HG03135 (cell line): ENCODE measurements around the gene CARF.
"Not testable (repeated sequence)": the region's sequence is repeated elsewhere in the genome, so short reads cannot be mapped to it uniquely, and the experiment has no call there.

Experiments used
- ATAC-seq: cut with Tn5 transposase; IDR thresholded peaks from one replicate; pipeline ENCODE4 v1.9.1; 2021; ENCODE audit warnings: mild to moderate bottlenecking, moderate library complexity; ENCODE audit not compliant: unreplicated experiment

Gene CARF, protein sequence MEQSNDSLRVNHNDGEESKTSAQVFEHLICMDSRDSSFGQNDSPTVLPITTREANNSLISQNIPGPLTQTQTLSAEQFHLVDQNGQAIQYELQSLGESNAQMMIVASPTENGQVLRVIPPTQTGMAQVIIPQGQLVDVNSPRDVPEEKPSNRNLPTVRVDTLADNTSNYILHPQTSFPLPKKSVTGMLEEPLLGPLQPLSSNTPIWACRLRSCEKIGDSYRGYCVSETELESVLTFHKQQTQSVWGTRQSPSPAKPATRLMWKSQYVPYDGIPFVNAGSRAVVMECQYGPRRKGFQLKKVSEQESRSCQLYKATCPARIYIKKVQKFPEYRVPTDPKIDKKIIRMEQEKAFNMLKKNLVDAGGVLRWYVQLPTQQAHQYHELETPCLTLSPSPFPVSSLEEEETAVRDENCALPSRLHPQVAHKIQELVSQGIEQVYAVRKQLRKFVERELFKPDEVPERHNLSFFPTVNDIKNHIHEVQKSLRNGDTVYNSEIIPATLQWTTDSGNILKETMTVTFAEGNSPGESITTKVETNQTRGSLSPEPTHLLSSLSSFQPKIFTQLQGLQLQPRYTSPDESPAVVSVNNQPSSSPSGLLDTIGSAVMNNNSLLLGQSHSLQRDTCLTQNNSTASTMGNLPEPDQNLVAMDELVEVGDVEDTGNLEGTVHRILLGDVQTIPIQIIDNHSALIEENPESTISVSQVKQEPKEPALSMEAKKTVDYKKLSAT

DNA sequence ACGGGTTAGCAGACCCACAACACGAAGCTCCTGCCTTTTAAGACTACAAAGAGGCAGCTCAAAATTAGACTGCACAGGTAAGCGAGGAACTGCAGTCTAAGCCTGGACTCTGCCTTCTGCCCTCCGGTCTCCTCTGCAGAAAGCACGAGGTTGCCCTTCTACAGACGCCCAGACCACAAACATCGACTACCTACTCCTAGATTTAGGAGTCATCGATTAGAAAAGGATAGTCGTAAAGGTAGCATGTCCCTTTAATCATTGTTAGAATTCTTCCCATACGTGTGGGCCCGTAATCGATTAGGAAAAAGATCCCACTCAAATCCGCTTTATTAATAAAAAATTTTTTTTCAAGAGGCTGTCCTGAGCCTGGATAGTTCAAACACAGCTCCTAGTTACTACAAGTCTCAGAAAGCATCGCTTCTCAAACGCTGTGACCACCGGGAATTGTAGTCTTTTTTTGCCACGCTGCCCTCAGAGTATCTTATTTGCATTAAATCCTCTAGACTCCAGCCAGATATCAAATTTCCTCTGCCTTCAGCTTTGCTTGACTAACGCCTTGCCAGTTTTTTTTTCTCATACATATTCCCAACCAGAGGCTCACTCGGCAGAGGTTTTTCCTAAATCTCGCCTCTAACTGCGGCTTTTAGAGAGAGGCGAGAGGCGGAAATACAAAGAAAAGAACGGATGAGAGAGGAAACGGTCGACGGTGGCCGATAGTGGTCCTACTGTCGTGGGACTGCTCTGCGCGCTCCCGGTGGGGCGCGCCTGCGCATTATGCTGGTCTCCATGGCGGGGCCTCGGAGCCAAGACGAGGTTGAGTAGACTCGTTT, at the start of gene CARF, which contains the start of gene WDR12:
CARF (plus strand) TSS at position 764 of the 830 bp plus-strand sequence. CDS start 29,628 bp downstream, outside the sequence.
WDR12 (minus strand) TSS at position 162 of the 830 bp plus-strand sequence. CDS start 197 bp downstream, outside the sequence.
- ATAC-seq: peak; percentile 73

- ATAC-seq: peak; percentile 70
These were observed 41.4 kb upstream of the CARF start for GRCh38 chr2:202870431-202871299.

- peak; percentile 53 for ATAC-seq
These were observed 40.6 kb upstream of the CARF start, which contains the start of gene ICA1L for GRCh38 chr2:202871300-202872141. Gene ICA1L, minus strand, starts transcription at chr2:202871766. Its CDS starts 42,757 bp downstream, at chr2:202829009.

DNA sequence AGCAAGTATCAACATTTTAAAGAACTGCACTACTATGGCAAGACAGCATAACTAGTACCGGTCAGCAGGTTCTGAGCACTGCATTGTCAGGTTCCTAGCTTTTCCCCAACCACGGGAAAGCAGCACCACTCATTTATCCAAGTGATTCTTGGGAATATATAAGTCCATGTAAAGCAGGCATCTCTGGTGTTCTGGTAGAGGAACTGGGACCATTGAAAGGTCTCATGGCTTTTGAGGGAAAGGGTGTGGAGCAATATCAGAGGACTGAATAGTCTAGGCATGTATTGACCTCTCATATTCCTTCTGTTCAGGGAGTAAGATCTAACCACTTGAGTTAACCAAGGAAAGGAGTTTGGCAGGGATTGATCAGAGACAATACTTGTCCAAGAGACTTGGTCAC, 34.4 kb upstream of the CARF start:
- no peak for ATAC-seq

DNA sequence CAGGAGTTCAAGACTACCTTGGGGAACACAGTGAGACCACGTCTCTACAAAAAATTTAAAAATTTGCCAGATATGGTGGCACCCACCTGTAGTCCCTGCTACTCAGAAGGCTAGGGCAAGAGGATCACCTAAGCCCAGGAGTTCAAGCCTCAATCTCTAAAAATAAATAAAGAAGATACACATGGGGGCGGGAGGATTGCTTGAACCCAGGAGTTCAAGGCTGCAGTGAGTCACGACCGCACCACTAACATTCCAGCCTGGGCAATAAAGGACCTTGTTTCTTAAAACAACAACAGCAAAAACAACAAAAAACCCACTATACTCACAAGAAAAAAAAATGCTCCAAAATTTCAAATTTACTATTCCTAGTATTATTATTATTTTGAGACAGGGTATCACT, 30.5 kb upstream of the CARF start:
- no peak for ATAC-seq

DNA sequence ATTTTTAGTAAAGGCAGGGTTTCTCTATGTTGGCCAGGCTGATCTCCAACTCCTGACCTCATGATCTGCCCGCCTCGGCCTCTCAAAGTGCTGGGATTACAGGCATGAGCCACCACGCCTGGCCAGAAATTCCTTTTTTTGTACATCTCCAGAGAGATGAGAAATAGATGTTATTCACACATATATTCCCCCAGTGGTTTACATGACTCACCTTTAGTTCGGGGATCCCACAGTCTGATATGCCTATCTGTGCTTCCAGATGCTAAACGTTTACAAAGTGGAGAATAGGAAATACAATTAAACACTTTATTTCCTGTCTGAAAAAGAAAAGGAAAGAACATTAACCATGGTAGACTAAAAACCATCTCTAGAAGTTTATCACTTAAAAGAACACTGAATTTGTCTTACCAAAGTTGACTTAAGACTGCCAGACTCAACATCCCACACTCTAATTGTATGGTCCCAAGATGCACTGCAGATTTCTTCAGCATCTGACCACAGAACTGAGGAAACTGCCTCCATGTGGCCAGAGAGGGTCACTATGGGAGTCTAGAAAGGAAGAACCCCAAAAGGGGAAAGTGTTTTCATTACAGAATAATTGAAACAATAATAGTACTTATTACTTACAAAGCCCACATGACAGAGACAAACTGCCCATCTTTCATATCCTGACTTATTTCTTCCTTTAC, 27.9 kb upstream of the CARF start:
- ATAC-seq: no peak

- no peak for ATAC-seq
These were observed 26.9 kb upstream of the CARF start for GRCh38 chr2:202885190-202885589.

- not testable (repeated sequence) for ATAC-seq
These were observed 6.6 kb upstream of the CARF start for GRCh38 chr2:202905507-202905906.

DNA sequence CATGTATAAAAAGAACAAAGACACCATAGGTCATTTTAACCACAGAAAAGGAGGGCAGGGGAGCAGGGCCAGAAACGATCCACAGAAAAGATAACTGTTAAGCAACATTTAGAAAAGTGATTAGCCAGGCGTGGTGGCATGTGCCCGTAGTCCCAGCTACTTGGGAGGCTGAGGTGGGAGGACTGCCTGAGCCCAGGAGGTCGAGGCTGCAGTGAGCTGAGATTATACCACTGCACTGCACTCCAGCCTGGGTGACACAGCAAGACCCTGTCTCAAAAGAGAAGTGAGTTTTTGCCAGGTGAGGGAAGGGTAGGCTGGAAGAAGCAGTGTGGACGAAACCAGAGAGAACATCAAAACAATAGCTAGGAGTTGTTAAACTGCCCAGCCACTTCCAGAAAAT, 3.9 kb upstream of the CARF start:
- no peak for ATAC-seq

- ATAC-seq: no peak
These were observed 2.5 kb upstream of the CARF start for GRCh38 chr2:202909394-202910192.

DNA sequence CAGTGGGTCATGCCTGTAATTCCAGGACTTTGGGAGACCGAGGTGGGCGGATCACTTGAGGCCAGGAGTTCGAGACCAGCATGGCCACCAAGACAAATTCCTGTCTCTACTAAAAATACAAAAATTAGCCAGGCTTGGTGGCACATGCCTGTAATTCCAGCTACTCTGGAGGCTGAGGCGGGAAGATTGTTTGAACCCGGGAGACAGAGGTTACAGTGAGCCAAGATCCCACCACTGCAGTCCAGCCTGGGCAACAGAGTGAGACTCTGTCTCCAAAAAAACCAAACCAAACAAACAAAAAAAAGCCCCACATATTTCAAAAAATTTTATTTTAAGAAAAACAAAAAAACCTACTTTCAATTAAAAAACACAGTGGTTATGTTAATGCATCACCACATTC, 1.8 kb upstream of the CARF start:
- not testable (repeated sequence) for ATAC-seq

- ATAC-seq: no peak
These were observed 1.4 kb upstream of the CARF start for GRCh38 chr2:202910698-202911097.

DNA sequence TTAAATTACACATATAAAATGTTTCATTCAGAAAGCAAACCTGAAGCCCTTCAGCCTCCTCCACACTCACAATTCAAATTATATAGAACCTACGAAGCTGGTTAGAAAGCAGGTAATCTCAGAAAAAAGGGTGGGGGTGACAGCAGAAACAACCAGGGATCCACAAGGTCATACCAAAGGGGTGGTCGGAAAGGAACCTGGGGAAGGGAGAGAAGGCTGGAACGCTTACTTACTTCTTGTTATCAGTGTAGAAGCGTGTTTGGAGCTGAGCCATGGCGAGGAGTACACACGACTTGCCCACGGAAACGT, 918 bp upstream of the CARF start:
- no peak for ATAC-seq

- ATAC-seq: peak; percentile 49
These were observed 497 bp downstream of the CARF start for GRCh38 chr2:202912342-202913201.

GRCh38 chr2:202918860-202919259, 6.8 kb downstream of the CARF start:
- ATAC-seq: no peak

- ATAC-seq: no peak
These were observed 20.5 kb downstream of the CARF start for GRCh38 chr2:202932425-202933138.
